SK-N-SH treated with all-trans-retinoic acid at 6 μM for 48 hours (cell line): ENCODE results near the gene HOXA6.

Experiments
- ATAC-seq: fragments of 200-7000 bp; cut with Tn5 transposase; 3 replicates; pipeline ENCODE4 v1.9.1; 2020; ENCODE audit warnings: mild to moderate bottlenecking, moderate library complexity
- ARNTL ChIP-seq: fragments of 450-650 bp; formaldehyde crosslinking; IDR thresholded peaks from 2 replicates; pipeline ENCODE4 v1.5.0; 2020; ENCODE audit warnings: low read depth, mild to moderate bottlenecking, moderate library complexity, borderline replicate concordance
- BACH2 ChIP-seq: fragments of 250-450 bp; sonication (Bioruptor Pico); IDR thresholded peaks from 2 replicates; pipeline ENCODE4 v1.9.0; 2021; ENCODE audit warnings: mild to moderate bottlenecking, borderline replicate concordance
- CREB5 ChIP-seq: fragments of 250-450 bp; sonication (Bioruptor Pico); IDR thresholded peaks from 2 replicates; pipeline ENCODE4 v1.5.1; 2020; ENCODE audit warnings: low read depth, mild to moderate bottlenecking, moderate library complexity
- CSDC2 ChIP-seq: fragments of 250-450 bp; sonication (Bioruptor Pico); IDR thresholded peaks from 2 replicates; pipeline ENCODE4 v1.5.0; 2020; ENCODE audit warnings: mild to moderate bottlenecking, moderate library complexity
- CSRNP3 ChIP-seq: fragments of 250-450 bp; sonication (Bioruptor Pico); IDR thresholded peaks from 2 replicates; pipeline ENCODE4 v1.5.1; 2021; ENCODE audit warnings: mild to moderate bottlenecking, moderate library complexity
- ESRRG ChIP-seq: fragments of 250-450 bp; sonication (Bioruptor Pico); IDR thresholded peaks from 2 replicates; pipeline ENCODE4 v1.6.1; 2021; ENCODE audit warnings: mild to moderate bottlenecking
- GLIS3 ChIP-seq: fragments of 250-450 bp; sonication (Bioruptor Pico); IDR thresholded peaks from 2 replicates; pipeline ENCODE4 v1.5.0; 2020; ENCODE audit warnings: mild to moderate bottlenecking, moderate library complexity
- ISL1 ChIP-seq: fragments of 250-450 bp; sonication (Bioruptor Pico); IDR thresholded peaks from 2 replicates; pipeline ENCODE4 v2.1.2; 2022; ENCODE audit warnings: mild to moderate bottlenecking, moderate library complexity
- POU6F1 ChIP-seq: fragments of 250-450 bp; sonication (Bioruptor Pico); IDR thresholded peaks from 2 replicates; pipeline ENCODE4 v1.8.0; 2021; ENCODE audit warnings: low read depth, mild to moderate bottlenecking, moderate library complexity, borderline replicate concordance
- PPARA ChIP-seq: fragments of 250-450 bp; sonication (Bioruptor Pico); IDR thresholded peaks from 2 replicates; pipeline ENCODE4 v1.5.0; 2020; ENCODE audit warnings: mild to moderate bottlenecking, borderline replicate concordance
- RARB ChIP-seq: fragments of 250-450 bp; sonication (Bioruptor Pico); IDR thresholded peaks from 2 replicates; pipeline ENCODE4 v1.8.0; 2021; ENCODE audit warnings: mild to moderate bottlenecking, moderate library complexity
- SNAI2 ChIP-seq: fragments of 250-450 bp; sonication (Bioruptor Pico); IDR thresholded peaks from 2 replicates; pipeline ENCODE4 v1.5.0; 2020; ENCODE audit warnings: mild to moderate bottlenecking, moderate library complexity
- TOX ChIP-seq: fragments of 250-450 bp; sonication (Bioruptor Pico); IDR thresholded peaks from 2 replicates; pipeline ENCODE4 v1.8.0; 2021; ENCODE audit warnings: mild to moderate bottlenecking, moderate library complexity, borderline replicate concordance
- TSHZ2 ChIP-seq: fragments of 250-450 bp; sonication (Bioruptor Pico); IDR thresholded peaks from 2 replicates; pipeline ENCODE4 v1.5.0; 2020; ENCODE audit warnings: mild to moderate bottlenecking, moderate library complexity
- ZC3H10 ChIP-seq: fragments of 250-450 bp; sonication (Bioruptor Pico); IDR thresholded peaks from 2 replicates; pipeline ENCODE4 v1.5.1; 2021; ENCODE audit warnings: mild to moderate bottlenecking, moderate library complexity
- ZFP30 ChIP-seq: fragments of 450-650 bp; formaldehyde crosslinking; IDR thresholded peaks from 2 replicates; pipeline ENCODE4 v1.5.0; 2022; ENCODE audit warnings: mild to moderate bottlenecking, moderate library complexity
- ZNF565 ChIP-seq: fragments of 450-650 bp; formaldehyde crosslinking; conservative IDR thresholded peaks from 2 replicates; pipeline ENCODE4 v1.5.0; 2020; ENCODE audit warnings: low read depth, mild to moderate bottlenecking, moderate library complexity
- ZNF70 ChIP-seq: fragments of 450-650 bp; formaldehyde crosslinking; IDR thresholded peaks from 2 replicates; pipeline ENCODE4 v1.5.0; 2020; ENCODE audit warnings: mild to moderate bottlenecking, moderate library complexity

Gene HOXA6

GRCh38 chr7:27164367-27165088 lies 17.0 kb upstream of the HOXA6 start:
- TF ChIP-seq SNAI2 (CRISPR knock-in tag) (no peak), GLIS3 (CRISPR knock-in tag) (no peak)
- ATAC-seq, result no peak

- no peak for TF ChIP-seq CREB5 (CRISPR knock-in tag)
- no peak for TF ChIP-seq TOX (CRISPR knock-in tag)
- TF ChIP-seq ZNF70 (CRISPR knock-in tag), result no peak
- no peak for ATAC-seq
Measured at GRCh38 chr7:27164045-27164366, 16.4 kb upstream of the HOXA6 start.

GRCh38 chr7:27163288-27164044 lies 15.9 kb upstream of the HOXA6 start:
- TF ChIP-seq ARNTL (no peak), CSRNP3 (CRISPR knock-in tag) (no peak), GLIS3 (CRISPR knock-in tag) (no peak), PPARA (no peak), RARB (CRISPR knock-in tag) (no peak), SNAI2 (CRISPR knock-in tag) (no peak), ZNF565 (CRISPR knock-in tag) (no peak), ESRRG (CRISPR knock-in tag) (no peak)

GRCh38 chr7:27162561-27163287 lies 15.2 kb upstream of the HOXA6 start:
- no peak for ATAC-seq
- no peak for TF ChIP-seq TSHZ2 (CRISPR knock-in tag)
- TF ChIP-seq CREB5 (CRISPR knock-in tag), result no peak
- TF ChIP-seq ZC3H10, result no peak
- TF ChIP-seq CSDC2 (CRISPR knock-in tag), result no peak

More at GRCh38 chr7:27163288-27164044, 15.9 kb upstream of the HOXA6 start:
- ATAC-seq, result no peak

GRCh38 chr7:27161721-27162560 lies 14.4 kb upstream of the HOXA6 start:
- TF ChIP-seq CSDC2 (CRISPR knock-in tag), result no peak
- no peak for TF ChIP-seq POU6F1 (CRISPR knock-in tag)
- TF ChIP-seq RARB (CRISPR knock-in tag), result no peak
- TF ChIP-seq ESRRG (CRISPR knock-in tag), result no peak
- TF ChIP-seq ZNF70 (CRISPR knock-in tag), result no peak
- TF ChIP-seq TSHZ2 (CRISPR knock-in tag), result no peak
- TF ChIP-seq ISL1 (CRISPR knock-in tag), result no peak
- no peak for TF ChIP-seq ZFP30 (CRISPR knock-in tag)
- no peak for TF ChIP-seq BACH2
- no peak for TF ChIP-seq TOX (CRISPR knock-in tag)
- ATAC-seq, result no peak
